ENCODE results near the gene RAD52.
"Not testable (repeated sequence)": the region's sequence is repeated elsewhere in the genome, so short reads cannot be mapped to it uniquely, and the experiment has no call there.

The RAD52 gene

DNA sequence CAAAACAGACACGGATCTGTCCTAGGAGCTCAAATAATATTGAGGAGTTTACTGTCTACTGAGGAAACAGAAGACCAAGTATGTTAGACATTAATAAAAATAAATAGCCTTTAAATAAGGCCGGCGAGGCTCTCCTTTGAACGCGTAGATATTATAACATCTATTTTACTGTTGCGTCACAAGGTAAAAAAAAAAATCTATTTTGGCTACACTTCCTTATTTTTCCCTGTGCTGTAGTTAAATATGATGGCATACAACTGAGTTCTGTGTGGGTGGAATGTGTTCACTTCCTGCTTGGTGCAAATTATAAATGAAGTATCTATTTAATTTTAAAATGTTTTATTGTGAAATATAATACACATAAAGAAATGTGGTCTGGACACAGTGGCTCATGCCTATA is 17.2 kb upstream of the RAD52 start:
- no peak for DNase-seq

DNA sequence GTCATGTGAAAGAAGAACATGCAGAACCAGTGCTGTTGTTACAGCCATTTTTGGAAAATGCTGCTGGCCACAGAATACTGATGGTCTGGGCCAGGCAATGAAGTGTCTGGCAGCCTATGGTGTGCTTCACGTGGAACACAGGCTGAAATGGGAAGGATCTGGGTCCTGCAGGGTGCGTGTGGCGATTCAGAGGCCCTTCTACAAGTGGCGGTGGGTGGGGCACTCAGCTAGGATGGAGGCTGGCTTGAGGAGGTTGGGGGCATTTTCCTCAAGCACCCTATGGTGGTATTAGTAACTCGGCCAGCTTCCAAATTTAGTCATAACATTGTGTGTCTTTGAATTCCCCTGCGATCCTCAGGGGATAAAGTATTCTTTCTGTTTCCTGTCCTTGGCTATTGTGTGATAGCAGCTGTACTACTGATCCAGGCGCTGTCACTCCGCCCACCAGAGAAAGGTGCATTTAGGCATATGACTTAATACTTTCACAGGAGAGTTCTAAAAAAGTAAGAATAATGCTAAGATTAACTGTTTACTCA is 9.2 kb upstream of the RAD52 start:
- no peak for DNase-seq

DNA sequence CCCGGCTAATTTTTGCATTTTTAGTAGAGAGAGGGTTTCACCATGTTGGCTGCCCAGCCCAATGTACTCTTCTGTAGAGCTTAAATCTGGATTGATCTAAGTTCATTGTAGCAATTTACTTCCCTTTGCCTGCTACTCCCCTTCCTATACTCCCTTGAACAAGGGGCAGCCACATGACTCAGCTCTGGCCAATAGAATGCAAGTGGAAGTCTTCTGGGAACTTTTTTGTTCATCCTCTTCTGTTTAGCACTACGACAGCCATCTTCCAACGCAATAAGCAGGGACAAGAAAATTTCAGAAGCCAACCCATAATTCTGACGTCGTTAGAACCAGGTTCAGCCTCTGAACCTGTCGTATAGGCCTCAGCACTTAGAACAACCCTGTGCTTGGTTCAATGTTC is 6.4 kb upstream of the RAD52 start:
- DNase-seq: no peak

DNA sequence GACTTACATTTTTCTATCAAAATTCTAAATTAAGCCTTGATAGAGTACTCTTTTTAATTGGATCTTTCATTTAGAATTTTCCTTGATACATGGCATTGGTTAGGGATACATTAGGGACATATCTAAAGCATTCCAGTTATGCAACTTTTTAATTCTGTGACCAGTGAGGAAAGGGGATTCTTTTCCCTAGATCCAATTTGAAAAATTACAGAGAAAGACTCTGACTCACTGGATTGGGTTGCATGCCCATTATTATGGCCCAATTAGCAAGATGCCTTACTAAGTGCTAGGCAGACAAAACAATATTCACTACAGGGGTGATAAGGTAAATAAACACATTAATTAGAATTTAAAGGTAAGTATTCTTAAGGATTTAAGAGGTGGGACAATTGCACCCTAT is 5.2 kb upstream of the RAD52 start:
- DNase-seq: no peak

DNA sequence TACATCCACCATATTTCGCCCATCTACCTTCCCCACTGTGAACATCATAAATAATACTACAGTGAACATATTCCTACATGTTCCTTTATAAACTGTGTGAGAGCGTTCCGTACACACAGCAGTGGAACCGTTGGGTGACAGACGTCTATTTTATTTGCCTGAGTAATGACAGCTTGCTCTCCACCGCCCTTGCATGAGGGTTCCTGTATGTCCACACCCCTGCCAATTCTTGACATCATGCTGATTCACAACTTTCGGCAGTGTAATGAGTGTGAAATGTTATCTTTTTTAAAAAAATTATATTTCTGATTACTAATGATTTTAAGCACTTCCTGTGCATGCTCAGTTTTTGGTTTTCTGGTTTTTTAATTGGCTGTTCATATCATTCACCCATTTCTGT is 4.3 kb upstream of the RAD52 start:
- no peak for DNase-seq

DNA sequence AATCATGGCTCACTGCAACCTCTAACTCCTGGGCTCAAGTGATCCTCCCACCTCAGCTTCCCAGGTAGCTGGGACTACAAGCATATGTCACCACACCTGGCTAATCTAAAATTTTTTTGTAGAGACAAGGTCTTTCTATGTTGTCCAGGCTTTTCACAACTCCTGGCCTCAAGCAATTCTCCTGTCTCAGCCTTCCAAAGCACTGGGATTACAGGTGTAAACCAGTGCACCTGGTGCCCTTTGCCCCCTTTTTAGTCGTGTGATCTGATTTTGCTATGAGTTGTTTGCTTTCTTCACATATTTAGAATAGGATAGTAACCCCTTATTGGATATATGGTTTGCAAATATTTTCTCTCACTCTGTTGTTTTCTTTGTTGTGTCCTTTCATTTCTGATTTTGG is 1.7 kb upstream of the RAD52 start:
- no peak for DNase-seq

DNA sequence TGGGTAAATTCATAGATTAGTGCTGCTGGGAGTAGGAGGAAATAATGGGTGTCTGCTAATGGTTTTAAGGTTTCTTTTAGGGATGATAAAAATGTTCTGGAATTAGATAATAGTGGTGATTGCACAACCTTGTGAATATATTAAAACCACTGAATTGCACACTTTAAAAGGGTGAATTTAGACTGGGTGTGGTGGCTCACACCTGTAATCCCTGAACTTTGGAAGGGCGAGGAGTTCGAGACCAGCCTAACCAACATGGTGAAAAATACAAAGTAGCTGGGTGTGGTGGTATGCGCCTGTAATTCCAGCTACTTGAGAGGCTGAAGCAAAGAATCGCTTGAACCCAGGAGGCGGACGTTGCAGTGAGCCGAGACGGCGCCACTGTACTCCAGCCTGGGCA is 1.3 kb downstream of the RAD52 start:
- DNase-seq: no peak

DNA sequence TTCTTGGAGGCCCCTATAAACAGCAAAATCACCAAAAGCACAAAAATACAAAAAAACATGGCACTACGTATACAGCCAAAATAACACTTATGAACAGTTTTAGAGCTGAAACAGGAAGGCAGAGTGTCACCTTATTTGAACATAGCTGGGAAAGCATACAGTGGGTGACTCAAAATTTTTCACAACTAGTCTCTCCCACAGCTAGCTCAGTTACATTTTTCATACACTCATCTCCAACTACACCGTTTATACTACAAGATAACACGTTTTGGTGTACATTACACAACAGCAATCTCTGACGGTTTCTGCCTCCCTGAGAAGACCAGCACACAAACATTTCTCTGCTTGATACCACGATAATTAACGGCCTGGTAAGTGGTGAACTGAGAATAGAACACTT is 2.9 kb downstream of the RAD52 start:
- DNase-seq: no peak

DNA sequence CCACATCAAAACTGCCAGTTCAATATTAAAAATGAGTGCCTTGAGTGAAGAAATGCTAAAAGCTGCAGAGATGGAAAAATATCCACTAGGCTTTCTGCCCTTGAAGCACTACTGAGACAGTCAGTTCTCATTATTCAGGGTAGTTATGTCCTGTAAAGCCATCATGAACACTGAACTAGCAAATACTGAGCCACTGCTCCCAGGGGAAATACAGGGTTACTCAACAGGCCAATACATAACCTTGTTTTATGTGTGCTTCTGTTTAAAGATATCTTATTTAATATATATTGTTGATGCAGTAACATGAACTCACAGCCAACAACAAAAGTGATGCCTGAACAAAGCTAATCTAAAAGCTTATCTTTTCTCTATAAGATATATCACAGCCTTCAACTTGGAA is 3.3 kb downstream of the RAD52 start:
- DNase-seq: no peak

DNA sequence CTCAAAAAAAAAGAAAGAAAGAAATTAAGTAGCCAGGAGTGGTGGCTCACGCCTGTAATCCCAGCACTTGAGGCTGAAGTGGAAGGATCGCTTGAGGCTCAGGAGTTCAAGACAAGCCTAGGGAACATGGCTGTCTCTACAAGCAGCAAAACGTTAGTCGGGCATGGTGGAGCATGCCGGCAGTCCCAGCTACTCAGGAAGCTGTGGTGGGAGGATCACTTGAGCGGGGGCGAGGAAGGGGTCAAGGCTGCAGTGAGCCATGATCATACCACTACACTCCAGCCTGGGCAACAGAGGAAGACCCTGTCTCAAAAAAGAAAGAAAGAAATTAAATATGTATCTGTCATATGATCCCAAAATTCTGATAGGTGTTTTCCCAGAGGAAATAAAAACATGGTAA is 5.3 kb downstream of the RAD52 start:
- no peak for DNase-seq

DNA sequence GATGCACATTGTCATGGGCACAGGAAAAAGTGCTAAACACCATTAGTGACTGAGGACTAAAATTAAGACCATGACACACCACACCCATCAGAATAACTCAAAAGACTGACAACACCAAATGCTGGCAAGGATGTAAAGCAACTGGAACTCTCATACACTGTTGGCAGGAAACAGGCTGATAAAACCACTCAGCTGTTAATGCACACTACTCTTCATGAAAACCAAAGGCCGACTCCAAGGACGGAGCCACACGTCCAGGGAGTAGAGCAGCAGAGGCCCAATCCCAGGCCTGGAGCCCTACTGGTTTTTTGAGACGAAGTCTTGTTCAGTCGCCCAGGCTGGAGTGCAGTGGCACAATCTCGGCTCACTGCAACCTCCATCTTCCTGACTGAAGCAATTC is 6.4 kb downstream of the RAD52 start:
- no peak for DNase-seq

DNA sequence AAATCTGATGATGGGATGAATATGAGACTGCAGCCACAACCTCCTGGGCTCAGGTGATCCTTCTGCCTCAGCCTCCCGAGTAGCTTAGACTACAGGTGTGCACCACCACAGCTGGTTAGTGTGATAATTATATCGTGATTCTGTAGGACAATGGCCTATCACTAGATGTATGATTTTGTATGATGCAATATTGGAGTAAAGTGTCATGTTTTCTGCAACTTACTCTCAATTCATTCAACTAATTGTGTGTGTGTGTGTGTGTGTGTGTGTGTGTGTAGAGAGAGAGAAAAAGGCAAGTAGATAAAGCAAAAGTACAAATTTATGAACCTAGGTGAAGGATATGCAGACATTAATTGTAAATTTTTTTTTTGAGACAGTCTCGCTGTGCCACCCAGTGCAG is 10.7 kb downstream of the RAD52 start:
- no peak for DNase-seq

DNA sequence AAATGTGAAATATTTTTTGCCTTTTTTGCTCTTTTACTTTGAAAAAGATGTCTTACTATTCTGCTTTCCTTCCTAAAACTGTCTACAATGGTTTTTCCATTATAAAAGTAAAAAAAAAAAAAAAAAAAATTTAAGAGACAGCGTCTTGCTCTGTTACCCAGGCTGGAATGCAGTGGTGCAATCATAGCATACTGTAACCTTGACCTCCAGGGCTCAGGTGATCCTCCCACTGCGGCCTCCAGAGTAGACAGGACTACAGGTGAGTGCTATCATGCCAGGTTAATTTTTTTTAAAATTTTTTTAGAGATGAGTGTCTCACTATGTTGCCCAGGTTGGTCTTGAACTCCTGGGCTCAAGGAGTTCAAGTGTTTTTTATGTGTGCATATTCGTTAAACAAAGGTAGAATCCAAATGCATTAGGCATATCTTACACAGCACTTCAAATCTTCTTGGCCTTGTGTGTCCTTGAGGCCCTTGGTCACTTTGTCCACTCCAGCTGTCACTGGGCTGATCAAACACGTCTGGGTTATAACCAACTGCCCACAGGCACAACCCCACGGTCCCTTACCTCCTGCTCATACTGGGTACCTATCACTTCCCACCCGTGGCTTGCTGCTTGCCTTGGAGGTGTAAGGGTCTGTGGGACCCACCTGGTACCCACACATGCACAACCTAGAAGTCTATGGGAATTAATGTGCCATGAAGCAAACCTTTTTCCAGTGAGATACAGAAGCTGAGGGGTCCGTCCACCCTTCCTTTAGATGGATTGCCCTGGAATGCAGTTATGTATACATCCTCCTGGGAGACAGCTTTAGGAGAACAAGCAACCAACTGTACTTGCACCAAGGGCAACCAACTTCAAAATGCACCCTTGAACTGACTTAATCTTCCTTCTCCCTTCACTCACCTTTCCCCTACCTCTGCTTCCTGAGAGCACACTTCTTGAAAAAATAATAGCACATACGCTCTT is 12.8 kb downstream of the RAD52 start:
- no peak for DNase-seq

DNA sequence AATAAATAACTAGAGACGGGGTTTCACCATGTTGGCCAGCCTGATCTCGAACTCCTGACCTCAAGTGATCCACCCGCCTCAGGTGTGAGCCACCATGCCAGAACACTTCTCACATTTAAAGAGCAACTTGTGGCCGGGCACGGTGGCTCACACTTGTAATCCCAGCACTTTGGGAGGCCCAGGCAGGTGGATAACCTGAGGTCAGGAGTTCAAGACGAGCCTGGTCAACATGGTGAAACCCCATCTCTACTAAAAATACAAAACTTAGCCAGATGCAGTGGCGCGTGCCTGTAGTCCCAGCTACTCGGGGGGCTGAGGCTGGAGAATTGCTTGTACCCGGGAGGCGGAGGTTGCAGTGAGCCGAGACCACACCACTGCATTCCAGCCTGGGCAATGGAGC is 13.6 kb downstream of the RAD52 start:
- DNase-seq: not testable (repeated sequence)

DNA sequence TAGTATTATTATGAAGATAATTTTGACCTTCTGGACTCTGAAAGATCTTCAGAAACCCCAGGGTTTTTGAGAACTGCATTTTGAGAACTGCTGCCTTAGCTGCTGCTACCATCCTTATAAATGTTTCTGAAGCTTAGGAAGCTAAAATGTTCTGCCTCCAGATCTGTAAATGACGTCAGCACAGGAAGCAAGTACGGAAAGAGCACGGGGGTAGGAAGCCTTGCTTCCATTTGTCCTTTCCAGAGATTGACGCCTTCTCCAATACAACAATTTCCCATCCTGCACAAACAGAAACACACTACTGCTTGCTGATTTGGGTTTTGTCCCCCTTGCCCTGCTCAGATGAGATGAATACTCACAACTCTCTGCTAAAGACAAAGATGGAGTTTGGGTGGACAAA is 17.9 kb downstream of the RAD52 start:
- no peak for DNase-seq

DNA sequence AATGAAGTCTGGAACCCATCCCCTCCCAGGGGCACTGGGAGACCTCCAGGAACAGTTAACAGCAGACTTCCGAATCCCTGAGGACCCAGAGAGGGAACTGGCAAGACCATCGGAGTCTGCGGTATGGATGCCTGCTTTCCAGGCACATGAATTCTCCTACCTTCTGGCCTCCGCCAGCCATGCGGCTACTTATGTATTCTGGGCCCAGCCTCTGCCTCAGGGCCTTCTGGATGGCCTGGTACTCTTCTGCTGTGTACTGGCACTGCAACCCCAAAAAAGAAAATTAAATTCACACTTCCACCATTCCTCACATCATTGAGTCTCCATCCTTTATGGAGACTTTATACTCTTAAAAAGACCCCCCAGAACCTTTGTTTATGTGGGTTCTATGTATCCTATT is 18.4 kb downstream of the RAD52 start:
- DNase-seq: no peak

DNA sequence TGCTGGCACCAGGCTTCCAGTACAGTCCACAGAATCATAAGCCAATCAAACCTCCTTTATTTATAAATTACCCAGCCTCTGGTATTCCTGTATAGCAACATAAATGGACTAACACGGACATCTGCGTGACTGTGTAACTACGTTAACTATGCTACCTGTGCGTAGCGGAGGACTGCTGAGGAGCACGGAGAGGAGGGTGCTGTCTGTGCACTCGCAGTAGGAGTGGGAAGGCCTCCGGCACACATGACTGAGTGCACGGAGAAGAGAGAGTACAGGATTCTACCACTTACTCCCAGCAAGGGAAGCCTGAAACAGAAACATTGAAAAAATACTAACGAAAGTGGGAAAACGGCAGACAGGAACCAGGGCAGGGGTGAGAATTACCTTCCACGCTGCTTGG is 22.9 kb downstream of the RAD52 start:
- no peak for DNase-seq

DNA sequence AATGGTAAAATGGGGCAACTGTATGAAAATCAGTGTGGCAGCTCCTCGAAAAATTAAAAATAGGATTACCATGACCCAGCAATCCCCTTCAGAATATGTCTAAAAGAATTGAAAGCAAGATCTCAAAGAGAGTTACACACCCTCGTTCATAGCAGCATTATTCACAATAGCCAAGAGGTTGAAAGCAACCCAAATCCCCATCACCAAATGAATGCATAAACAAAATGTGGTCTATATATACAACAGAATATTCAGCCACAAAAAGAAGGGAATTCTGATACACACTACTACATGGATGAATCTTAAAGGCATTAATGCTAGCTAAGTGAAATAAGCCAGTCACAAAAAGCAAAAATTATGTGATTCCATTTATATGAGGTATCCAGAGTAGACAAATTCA is 27.2 kb downstream of the RAD52 start:
- DNase-seq: no peak

DNA sequence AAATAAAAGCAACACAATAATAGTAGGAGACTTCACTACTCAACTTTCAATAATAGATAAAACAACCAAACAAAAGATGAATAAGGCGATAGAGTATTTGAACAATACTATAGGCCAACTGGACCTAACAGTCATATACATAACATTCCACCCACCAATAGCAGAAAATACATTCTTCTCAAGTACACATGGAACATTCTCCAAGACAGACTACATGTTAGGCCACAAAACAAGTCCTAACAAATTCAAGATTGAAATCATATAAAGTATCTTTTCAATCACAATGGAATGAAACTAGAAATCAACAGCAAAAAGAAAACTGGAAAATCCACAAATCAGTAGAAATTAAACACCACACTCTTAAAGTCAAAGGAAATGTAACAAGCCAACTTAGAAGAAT is 28.8 kb downstream of the RAD52 start:
- no peak for DNase-seq

DNA sequence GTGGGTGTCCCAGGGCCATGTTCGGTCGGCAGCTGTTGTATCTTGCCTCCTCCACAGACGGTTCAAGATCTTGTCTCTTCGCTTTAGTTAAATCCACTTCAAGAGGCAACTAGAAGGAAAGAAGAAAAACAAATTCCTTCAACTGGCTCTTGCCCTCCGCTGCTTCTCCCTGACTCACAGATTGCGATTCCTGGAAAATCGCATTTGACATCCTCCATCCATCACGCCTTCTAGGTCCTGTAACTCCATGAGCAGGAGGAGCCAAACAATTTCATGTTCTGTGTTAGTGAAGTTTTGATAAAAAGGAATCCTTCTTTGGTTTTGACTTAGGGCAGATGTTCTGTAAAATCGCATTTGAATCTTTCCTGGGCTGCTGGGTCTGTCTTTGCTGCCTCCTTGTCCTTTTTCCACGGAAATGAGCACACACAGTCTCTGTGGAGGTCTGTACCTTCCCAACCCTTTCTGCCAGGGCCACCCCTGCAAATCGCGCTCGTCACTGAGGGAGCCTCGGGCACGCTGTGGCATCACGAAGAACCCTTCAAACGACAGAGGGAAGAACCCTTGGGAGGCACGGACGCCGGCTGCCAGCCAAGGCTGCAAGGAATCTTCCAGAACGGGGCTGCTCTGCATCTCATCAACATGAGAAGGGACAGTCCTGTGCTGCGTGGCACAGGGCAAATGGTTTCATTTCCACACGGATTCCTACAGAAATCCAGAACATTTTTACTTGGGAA is 32.6 kb downstream of the RAD52 start:
- no peak for DNase-seq

DNA sequence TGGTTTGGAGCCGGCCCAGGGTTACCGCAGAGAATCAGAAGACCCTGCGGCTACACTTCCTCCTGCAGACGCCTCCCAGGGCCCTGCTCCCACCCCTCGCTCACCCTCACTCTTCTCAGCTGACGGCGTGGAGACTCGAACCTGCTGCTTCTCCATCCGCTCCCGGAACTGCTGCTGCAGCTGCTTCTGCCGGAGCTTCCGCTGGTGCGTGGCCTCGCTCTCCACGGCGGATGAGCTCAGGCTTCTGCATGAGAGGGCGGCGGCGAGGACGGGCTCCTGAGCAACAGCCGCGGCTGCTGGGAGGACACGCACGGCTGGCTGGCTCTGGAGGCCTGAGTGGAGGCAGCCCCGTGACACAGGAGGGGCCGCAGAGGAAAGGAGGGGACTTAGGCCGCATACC is 33.3 kb downstream of the RAD52 start:
- DNase-seq: no peak

DNA sequence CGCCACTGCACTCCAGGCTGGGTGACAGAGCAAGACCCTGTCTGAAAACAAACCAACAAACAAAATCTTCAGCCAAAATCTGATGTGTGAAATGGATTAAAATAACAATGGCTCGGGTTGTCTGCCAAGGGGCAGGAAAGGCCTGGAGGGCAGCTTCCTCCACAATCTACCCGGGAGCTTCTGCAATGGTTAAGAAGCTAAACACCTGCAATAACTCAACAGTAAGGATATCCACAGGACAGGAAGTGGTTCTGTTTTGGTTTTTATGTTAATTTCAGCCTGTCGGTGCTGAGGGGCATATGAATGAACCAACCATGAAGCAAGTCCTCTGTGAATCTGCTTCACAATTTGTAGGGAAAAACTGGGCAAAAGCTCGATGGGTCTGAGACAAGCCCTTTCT is 34.4 kb downstream of the RAD52 start:
- no peak for DNase-seq

DNA sequence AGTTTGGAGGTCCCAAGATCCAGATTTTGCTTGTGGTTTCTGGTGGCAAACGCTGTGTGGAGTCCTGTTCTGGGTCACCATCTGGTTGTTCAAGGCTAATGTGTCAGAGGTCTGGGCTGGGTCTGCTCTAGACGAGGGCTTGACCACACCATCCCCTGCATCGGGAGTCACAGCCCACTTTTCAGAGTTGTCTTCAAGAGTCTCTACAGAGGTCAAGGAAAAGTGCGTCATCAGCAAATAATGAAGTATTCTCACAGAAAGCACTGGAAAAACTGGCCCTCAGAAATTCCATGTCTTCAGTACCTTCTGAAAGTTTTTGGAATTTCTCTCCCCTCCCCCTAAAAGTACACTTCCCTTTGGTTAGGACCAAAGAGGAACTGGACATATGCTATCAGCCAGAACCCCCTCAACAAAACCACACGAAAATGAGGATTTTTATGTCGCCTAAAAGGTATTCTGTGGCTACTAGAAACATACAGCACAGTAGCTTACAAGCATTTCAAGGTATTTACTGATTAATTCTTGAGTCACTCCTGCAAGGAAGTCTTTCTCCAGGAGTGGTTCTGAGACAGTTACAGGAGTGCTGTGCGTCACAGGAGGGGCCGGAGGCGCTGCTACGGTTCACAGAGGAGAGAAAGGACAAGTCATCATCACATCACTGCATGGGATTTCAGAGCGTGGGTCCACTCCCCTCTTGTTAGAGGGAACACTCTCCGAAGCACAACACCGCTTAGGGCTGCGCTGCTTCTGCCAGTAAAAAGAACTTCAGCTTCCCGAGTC is 35.4 kb downstream of the RAD52 start:
- DNase-seq: no peak
